ENCODE data around the gene POLR2I.

Gene POLR2I

DNA sequence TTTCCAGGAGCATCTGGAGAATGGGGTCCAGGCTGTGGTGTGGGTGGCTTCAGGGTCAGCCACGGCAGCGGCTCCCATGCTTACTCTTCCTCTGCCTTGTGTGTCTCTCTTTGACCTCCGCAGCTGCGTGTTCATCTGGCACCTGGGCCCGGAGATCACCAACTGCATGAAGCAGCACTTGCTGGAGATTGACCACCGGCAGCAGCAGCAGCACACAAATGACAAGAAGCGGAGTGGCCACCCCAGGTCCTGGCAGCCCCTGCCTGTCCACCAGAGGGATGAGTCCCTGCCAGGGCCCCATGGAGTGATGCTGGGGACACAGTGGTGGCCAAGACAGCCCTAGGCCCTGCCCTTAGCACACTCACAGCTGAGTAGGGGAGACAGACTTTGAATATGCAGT, 22.1 kb downstream of the POLR2I start:
- H3K4me3 ChIP-seq (ENCODE audit: control insufficient read depth in 1 of 7, extremely low read depth in 1 of 7, insufficient read depth in 4 of 7, low read depth in 2 of 7, low read length in 6 of 7): no peak overlapping the region
- WGBS (ENCODE audit: insufficient coverage): 99% methylated on average over 7 of the region's 7 CpGs
- H3K27ac ChIP-seq (ENCODE audit: insufficient read depth in 1 of 2, low read depth in 1 of 2, low read length in 2 of 2, poor library complexity in 1 of 2, severe bottlenecking in 2 of 2): no peak overlapping the region
- H3K9me3 ChIP-seq (ENCODE audit: control extremely low read depth in 1 of 5, control insufficient read depth in 4 of 5, insufficient read depth in 2 of 5, low read depth in 1 of 5, low read length in 4 of 5): no peaks in the 10 kb centered on the region
- H3K36me3 ChIP-seq (ENCODE audit: control insufficient read depth in 4 of 4, insufficient read depth in 4 of 4, low read length in 3 of 4): peaks cover 8 to 80% (median 42%) of the 10 kb centered on the region in 4 experiments
- no peaks in the 10 kb centered on the region for H3K27me3 ChIP-seq (replicated peaks in 2 of 5; ENCODE audit: control insufficient read depth in 4 of 5, insufficient read depth in 5 of 5, low read length in 4 of 5)
- H3K4me1 ChIP-seq (ENCODE audit: control extremely low read depth in 1 of 4, control insufficient read depth in 4 of 4, insufficient read depth in 4 of 4, low read length in 3 of 4): no peaks in the 10 kb centered on the region
- CTCF ChIA-PET: no interaction called here
- POLR2A ChIA-PET: no interaction called here
- DNase-seq: no peak

DNA sequence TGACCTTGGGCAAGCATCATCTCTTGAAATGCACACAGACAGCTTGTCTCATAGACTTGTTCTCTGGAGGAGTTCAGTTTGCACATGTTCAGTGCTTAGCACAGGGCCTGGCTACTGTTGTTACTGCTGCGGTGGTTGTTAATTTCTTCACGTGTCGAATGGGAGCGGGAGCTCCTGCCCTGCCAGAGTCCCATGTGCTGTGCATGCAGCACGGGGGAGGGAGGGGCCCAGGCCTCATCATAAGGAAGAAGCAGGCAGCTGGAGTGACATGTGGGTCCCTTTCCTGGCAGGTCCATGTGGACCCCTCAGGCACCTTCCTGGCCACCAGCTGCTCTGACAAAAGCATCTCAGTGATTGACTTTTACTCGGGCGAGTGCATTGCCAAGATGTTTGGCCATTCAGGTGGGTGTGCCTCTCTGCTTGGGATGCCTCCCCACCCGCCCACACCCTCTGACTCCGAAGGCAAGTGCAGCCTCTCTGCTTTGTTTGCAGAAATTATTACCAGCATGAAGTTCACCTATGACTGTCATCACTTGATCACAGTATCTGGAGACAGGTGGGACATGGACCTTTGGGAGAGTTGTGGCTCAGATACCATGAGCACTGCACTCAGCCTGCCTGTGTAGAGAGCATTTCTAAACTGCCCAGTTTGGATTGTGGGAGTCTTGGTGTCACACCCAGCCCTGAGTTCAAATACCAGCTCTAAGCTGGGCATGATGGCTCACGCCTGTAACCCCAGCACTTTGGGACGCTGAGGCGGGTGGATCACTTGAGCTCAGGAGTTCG, 23.6 kb downstream of the POLR2I start:
- Histone ChIP-seq H3K9me3 (ENCODE audit: control extremely low read depth in 1 of 5, control insufficient read depth in 4 of 5, insufficient read depth in 2 of 5, low read depth in 1 of 5, low read length in 4 of 5) (no peaks in the 10 kb centered on the region), H3K4me1 (ENCODE audit: control extremely low read depth in 1 of 4, control insufficient read depth in 4 of 4, insufficient read depth in 4 of 4, low read length in 3 of 4) (no peaks in the 10 kb centered on the region), H3K36me3 (ENCODE audit: control insufficient read depth in 4 of 4, insufficient read depth in 4 of 4, low read length in 3 of 4) (peaks cover 4 to 78% (median 43%) of the 10 kb centered on the region in 4 experiments), H3K27me3 (replicated peaks in 2 of 5; ENCODE audit: control insufficient read depth in 4 of 5, insufficient read depth in 5 of 5, low read length in 4 of 5) (no peaks in the 10 kb centered on the region), H3K27ac (ENCODE audit: insufficient read depth in 1 of 2, low read depth in 1 of 2, low read length in 2 of 2, poor library complexity in 1 of 2, severe bottlenecking in 2 of 2) (no peak overlapping the region), H3K4me3 (ENCODE audit: control insufficient read depth in 1 of 7, extremely low read depth in 1 of 7, insufficient read depth in 4 of 7, low read depth in 2 of 7, low read length in 6 of 7) (no peak overlapping the region)
- no peak for DNase-seq
- 80% methylated on average over 10 of the region's 13 CpGs for WGBS (ENCODE audit: insufficient coverage)
- CTCF ChIA-PET: interaction anchor here (1.1 kb wide), 1 partner anchor 10 kb away, joined by 3 read pairs; no protein-coding TSS in a partner anchor
- POLR2A ChIA-PET: interaction anchor here (1.3 kb wide), 1 partner anchor 13 kb away, joined by 3 read pairs; no protein-coding TSS in a partner anchor

GRCh38 chr19:36089847-36090246, 24.8 kb downstream of the POLR2I start:
- H3K27ac ChIP-seq (ENCODE audit: insufficient read depth in 1 of 2, low read depth in 1 of 2, low read length in 2 of 2, poor library complexity in 1 of 2, severe bottlenecking in 2 of 2): no peak overlapping the region
- no peaks in the 10 kb centered on the region for H3K9me3 ChIP-seq (ENCODE audit: control extremely low read depth in 1 of 5, control insufficient read depth in 4 of 5, insufficient read depth in 2 of 5, low read depth in 1 of 5, low read length in 4 of 5)
- POLR2A ChIA-PET: no interaction called here

GRCh38 chr19:36086326-36086725, 28.3 kb downstream of the POLR2I start:
- Histone ChIP-seq H3K36me3 (ENCODE audit: control insufficient read depth in 4 of 4, insufficient read depth in 4 of 4, low read length in 3 of 4) (peaks cover 5 to 89% (median 53%) of the 10 kb centered on the region in 4 experiments), H3K4me3 (ENCODE audit: control insufficient read depth in 1 of 7, extremely low read depth in 1 of 7, insufficient read depth in 4 of 7, low read depth in 2 of 7, low read length in 6 of 7) (no peak overlapping the region), H3K4me1 (ENCODE audit: control extremely low read depth in 1 of 4, control insufficient read depth in 4 of 4, insufficient read depth in 4 of 4, low read length in 3 of 4) (no peaks in the 10 kb centered on the region), H3K9me3 (ENCODE audit: control extremely low read depth in 1 of 5, control insufficient read depth in 4 of 5, insufficient read depth in 2 of 5, low read depth in 1 of 5, low read length in 4 of 5) (no peaks in the 10 kb centered on the region), H3K27me3 (replicated peaks in 2 of 5; ENCODE audit: control insufficient read depth in 4 of 5, insufficient read depth in 5 of 5, low read length in 4 of 5) (no peaks in the 10 kb centered on the region), H3K27ac (ENCODE audit: insufficient read depth in 1 of 2, low read depth in 1 of 2, low read length in 2 of 2, poor library complexity in 1 of 2, severe bottlenecking in 2 of 2) (no peak overlapping the region)
- DNase-seq: no peak
- POLR2A ChIA-PET: no interaction called here
- WGBS (ENCODE audit: insufficient coverage): 94% methylated on average over 9 of the region's 9 CpGs
- CTCF ChIA-PET: no interaction called here

More at GRCh38 chr19:36089847-36090246, 24.8 kb downstream of the POLR2I start:
- Histone ChIP-seq H3K27me3 (replicated peaks in 2 of 5; ENCODE audit: control insufficient read depth in 4 of 5, insufficient read depth in 5 of 5, low read length in 4 of 5) (no peaks in the 10 kb centered on the region), H3K4me3 (ENCODE audit: control insufficient read depth in 1 of 7, extremely low read depth in 1 of 7, insufficient read depth in 4 of 7, low read depth in 2 of 7, low read length in 6 of 7) (no peak overlapping the region), H3K36me3 (ENCODE audit: control insufficient read depth in 4 of 4, insufficient read depth in 4 of 4, low read length in 3 of 4) (peaks cover 4 to 80% (median 44%) of the 10 kb centered on the region in 4 experiments), H3K4me1 (ENCODE audit: control extremely low read depth in 1 of 4, control insufficient read depth in 4 of 4, insufficient read depth in 4 of 4, low read length in 3 of 4) (no peaks in the 10 kb centered on the region)
- WGBS (ENCODE audit: insufficient coverage): 97% methylated on average over 3 of the region's 5 CpGs
- CTCF ChIA-PET: interaction anchor here (1.4 kb wide), 1 partner anchor 14 kb away, joined by 3 read pairs; no protein-coding TSS in a partner anchor
- no peak for DNase-seq

DNA sequence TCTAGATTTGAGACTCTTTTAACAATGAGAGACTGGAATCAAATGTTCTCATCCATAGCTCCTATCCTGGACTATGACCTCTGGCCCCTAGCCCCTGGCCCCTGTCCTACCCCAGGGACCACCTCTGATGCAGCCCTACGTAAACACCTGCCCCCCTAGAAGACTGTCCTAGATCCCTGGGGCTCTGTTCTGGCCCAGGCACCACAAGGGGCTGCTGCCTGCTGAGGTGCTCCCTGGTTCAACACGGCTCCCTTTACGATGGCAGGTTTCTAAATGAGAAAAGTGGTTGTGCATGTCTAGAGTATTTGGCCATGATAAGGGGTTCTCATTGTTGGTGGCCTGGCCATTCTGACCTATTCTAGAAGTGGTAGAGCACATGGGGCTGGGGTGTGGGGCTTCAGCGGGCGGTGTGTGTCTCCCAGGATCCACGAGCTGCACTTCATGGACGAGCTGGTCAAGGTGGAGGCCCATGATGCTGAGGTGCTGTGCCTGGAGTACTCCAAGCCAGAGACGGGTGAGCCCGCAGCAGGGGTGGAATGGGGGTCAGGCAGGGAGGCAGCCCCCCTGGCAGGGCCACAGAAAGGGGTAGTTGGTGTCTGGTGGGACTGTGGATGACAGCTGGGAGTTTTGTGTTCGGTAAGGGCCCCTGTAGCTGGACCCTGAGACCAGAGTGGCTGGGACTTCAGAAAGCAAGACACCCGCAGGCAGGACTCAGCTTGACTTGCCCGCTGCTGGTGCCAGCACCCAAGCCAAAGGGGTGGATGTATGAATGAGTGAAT, 30.3 kb downstream of the POLR2I start:
- Histone ChIP-seq H3K27me3 (replicated peaks in 2 of 5; ENCODE audit: control insufficient read depth in 4 of 5, insufficient read depth in 5 of 5, low read length in 4 of 5) (no peaks in the 10 kb centered on the region), H3K4me1 (ENCODE audit: control extremely low read depth in 1 of 4, control insufficient read depth in 4 of 4, insufficient read depth in 4 of 4, low read length in 3 of 4) (no peaks in the 10 kb centered on the region), H3K36me3 (ENCODE audit: control insufficient read depth in 4 of 4, insufficient read depth in 4 of 4, low read length in 3 of 4) (peaks cover 5 to 82% (median 45%) of the 10 kb centered on the region in 4 experiments), H3K27ac (ENCODE audit: insufficient read depth in 1 of 2, low read depth in 1 of 2, low read length in 2 of 2, poor library complexity in 1 of 2, severe bottlenecking in 2 of 2) (no peak overlapping the region), H3K4me3 (ENCODE audit: control insufficient read depth in 1 of 7, extremely low read depth in 1 of 7, insufficient read depth in 4 of 7, low read depth in 2 of 7, low read length in 6 of 7) (no peak overlapping the region), H3K9me3 (ENCODE audit: control extremely low read depth in 1 of 5, control insufficient read depth in 4 of 5, insufficient read depth in 2 of 5, low read depth in 1 of 5, low read length in 4 of 5) (no peaks in the 10 kb centered on the region)
- WGBS (ENCODE audit: insufficient coverage): 97% methylated on average over 7 of the region's 12 CpGs
- DNase-seq: no peak
- POLR2A ChIA-PET: interaction anchor here (0.6 kb wide), 1 partner anchor 9 kb away, joined by 3 read pairs; no protein-coding TSS in a partner anchor
- CTCF ChIA-PET: no interaction called here

- no peaks in the 10 kb centered on the region for H3K27me3 ChIP-seq (replicated peaks in 2 of 5; ENCODE audit: control insufficient read depth in 4 of 5, insufficient read depth in 5 of 5, low read length in 4 of 5)
- no peaks in the 10 kb centered on the region for H3K9me3 ChIP-seq (ENCODE audit: control extremely low read depth in 1 of 5, control insufficient read depth in 4 of 5, insufficient read depth in 2 of 5, low read depth in 1 of 5, low read length in 4 of 5)
- 98% methylated on average over 11 of the region's 13 CpGs for WGBS (ENCODE audit: insufficient coverage)
- POLR2A ChIA-PET: no interaction called here
- peaks cover 5 to 73% (median 39%) of the 10 kb centered on the region in 4 experiments for H3K36me3 ChIP-seq (ENCODE audit: control insufficient read depth in 4 of 4, insufficient read depth in 4 of 4, low read length in 3 of 4)
- CTCF ChIA-PET: interaction anchor here (0.6 to 0.8 kb wide), 2 partner anchors 21 to 62 kb away, joined by 3 read pairs; no protein-coding TSS in a partner anchor
- no peaks in the 10 kb centered on the region for H3K4me1 ChIP-seq (ENCODE audit: control extremely low read depth in 1 of 4, control insufficient read depth in 4 of 4, insufficient read depth in 4 of 4, low read length in 3 of 4)
- no peak overlapping the region for H3K27ac ChIP-seq (ENCODE audit: insufficient read depth in 1 of 2, low read depth in 1 of 2, low read length in 2 of 2, poor library complexity in 1 of 2, severe bottlenecking in 2 of 2)
- no peak overlapping the region for H3K4me3 ChIP-seq (ENCODE audit: control insufficient read depth in 1 of 7, extremely low read depth in 1 of 7, insufficient read depth in 4 of 7, low read depth in 2 of 7, low read length in 6 of 7)
- no peak for DNase-seq
Observed at GRCh38 chr19:36082916-36083315, 31.8 kb downstream of the POLR2I start.

DNA sequence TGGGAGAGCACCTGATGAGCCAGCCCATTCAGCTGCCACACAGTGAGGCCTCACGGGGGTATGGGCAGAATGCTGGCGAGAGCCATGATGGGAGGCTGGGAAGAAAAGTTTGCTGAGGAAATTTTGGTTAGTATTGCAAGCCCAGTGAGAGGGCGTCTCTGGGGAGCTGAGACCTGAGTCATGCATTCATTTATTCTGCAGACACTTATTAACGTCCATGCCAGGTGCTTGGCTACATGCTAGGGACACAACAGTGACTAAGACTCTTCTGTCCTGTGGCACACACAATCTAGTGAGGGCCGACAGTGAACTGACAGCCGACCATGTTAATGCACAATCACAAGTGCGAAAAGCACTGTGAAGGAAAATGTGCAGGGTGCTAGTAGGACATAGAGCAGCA, 32.8 kb downstream of the POLR2I start:
- ChIA-PET CTCF (interaction anchor here (0.6 to 1.0 kb wide), 3 partner anchors 12 to 126 kb away, joined by 3 read pairs; no protein-coding TSS in a partner anchor), POLR2A (no interaction called here)
- H3K4me1 ChIP-seq (ENCODE audit: control extremely low read depth in 1 of 4, control insufficient read depth in 4 of 4, insufficient read depth in 4 of 4, low read length in 3 of 4): no peaks in the 10 kb centered on the region
- no peaks in the 10 kb centered on the region for H3K27me3 ChIP-seq (replicated peaks in 2 of 5; ENCODE audit: control insufficient read depth in 4 of 5, insufficient read depth in 5 of 5, low read length in 4 of 5)
- H3K36me3 ChIP-seq (ENCODE audit: control insufficient read depth in 4 of 4, insufficient read depth in 4 of 4, low read length in 3 of 4): peaks cover 5 to 76% (median 38%) of the 10 kb centered on the region in 4 experiments
- 97% methylated on average over 6 of the region's 7 CpGs for WGBS (ENCODE audit: insufficient coverage)
- no peak overlapping the region for H3K4me3 ChIP-seq (ENCODE audit: control insufficient read depth in 1 of 7, extremely low read depth in 1 of 7, insufficient read depth in 4 of 7, low read depth in 2 of 7, low read length in 6 of 7)
- no peak overlapping the region for H3K27ac ChIP-seq (ENCODE audit: insufficient read depth in 1 of 2, low read depth in 1 of 2, low read length in 2 of 2, poor library complexity in 1 of 2, severe bottlenecking in 2 of 2)
- DNase-seq: no peak
- H3K9me3 ChIP-seq (ENCODE audit: control extremely low read depth in 1 of 5, control insufficient read depth in 4 of 5, insufficient read depth in 2 of 5, low read depth in 1 of 5, low read length in 4 of 5): no peaks in the 10 kb centered on the region

Measured in common myeloid progenitor, CD34-positive (primary cell).